IgD-negative memory B cell (primary cell): ENCODE measurements around the gene RNF207. TPM values are rescaled to one million over a fixed set of nuclear protein-coding genes. Genes with fewer than 3 reads are reported as not detected.

Experiments
- H3K27ac Mint-ChIP-seq, 3 donors: one replicate each; pipeline ENCODE4 v1.8.0; 2020 to 2022; ENCODE audit warnings: mild to moderate bottlenecking in 3 of 3, mixed read lengths in 3 of 3, moderate library complexity in 1 of 3
- H3K27me3 Mint-ChIP-seq: one replicate; pipeline ENCODE4 v1.8.0; 2021; ENCODE audit warnings: mixed read lengths
- H3K36me3 Mint-ChIP-seq: one replicate; pipeline ENCODE4 v1.8.0; 2020; ENCODE audit warnings: mild to moderate bottlenecking, mixed read lengths
- H3K4me1 Mint-ChIP-seq, 3 donors: one replicate each; pipeline ENCODE4 v1.8.0; 2020 to 2022; ENCODE audit warnings: mixed read lengths in 3 of 3, mild to moderate bottlenecking in 1 of 3
- H3K4me3 Mint-ChIP-seq, 4 donors: one replicate each; pipeline ENCODE4 v1.8.0; 2020 to 2022; ENCODE audit warnings: mild to moderate bottlenecking in 4 of 4, mixed read lengths in 4 of 4, moderate library complexity in 3 of 4
- H3K9me3 Mint-ChIP-seq, 3 donors: one replicate each; pipeline ENCODE4 v1.8.0; 2020 to 2021; ENCODE audit warnings: mixed read lengths in 3 of 3, mild to moderate bottlenecking in 1 of 3
- polyA plus RNA-seq: library from polyadenylated mRNA; unstranded; fragments of 300-500 nt; fragmentation: Illumina TruSeq; gene quantifications from one replicate; pipeline ENCODE4 v1.2.3, GENCODE V29; 2021

RNF207 gene
- polyA plus RNA-seq, 1 donor from 2014 or later: 0.23 TPM

DNA sequence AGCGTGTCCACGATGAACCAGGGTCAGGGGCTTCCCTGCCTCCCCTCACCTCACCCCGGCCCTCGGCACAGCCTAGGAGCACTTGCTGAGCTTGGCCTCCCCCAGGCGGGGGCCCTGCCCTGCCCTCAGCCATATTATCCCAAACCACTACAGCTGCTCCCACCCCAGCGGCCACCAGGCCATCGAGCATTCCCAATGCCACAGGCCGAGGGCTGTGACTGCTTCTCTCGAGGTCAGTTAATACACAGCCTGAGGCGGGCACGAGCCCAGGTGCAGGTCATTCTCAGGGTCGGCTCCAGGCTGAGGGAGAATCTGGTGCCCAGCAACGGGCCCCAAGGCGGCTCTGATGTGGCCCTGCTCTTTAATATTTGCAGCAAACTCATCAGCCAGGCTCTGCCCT is 63.4 kb downstream of the RNF207 start:
- no peak overlapping the region for H3K4me3 Mint-ChIP-seq
- no peaks in the 10 kb centered on the region for H3K9me3 Mint-ChIP-seq
- H3K36me3 Mint-ChIP-seq: no peaks in the 10 kb centered on the region
- H3K27me3 Mint-ChIP-seq: no peaks in the 10 kb centered on the region
- H3K27ac Mint-ChIP-seq: no peak overlapping the region
- H3K4me1 Mint-ChIP-seq: no peaks in the 10 kb centered on the region

DNA sequence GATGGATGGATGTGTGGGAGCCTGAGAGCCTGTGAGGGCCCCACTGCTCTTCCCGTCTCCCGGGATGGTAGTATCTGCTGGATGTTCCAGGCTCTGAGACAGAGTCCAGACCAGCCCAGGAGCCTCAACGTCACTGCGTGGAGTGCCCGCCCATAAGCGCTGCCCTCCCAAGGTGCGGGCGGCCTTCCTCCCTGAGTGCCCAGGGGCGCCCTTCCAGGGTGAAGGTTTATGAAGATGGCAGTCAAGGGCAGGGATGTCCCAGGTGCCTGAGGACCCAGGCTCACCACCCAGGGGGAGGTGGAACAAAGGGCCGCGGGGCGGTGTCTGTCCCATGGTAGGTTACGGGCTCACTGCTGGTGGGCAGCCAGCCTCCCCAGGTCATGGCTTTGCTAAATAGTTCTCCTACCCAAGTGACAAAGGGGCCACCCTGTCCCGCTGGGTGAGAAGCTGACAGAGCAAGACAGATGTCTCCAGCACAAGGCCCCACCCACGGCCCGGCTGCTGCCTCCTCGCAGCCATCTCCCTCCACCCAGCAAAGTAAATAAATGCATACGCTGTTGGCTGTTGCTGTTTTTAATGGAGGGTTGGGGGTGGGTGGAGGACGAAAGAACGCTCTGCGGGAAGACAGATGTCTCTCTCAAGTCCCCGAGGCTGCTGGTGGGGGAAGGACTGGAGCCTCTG is 63.9 kb downstream of the RNF207 start:
- Mint-ChIP-seq H3K36me3 (no peaks in the 10 kb centered on the region), H3K4me3 (no peak overlapping the region), H3K4me1 (no peaks in the 10 kb centered on the region), H3K27ac (no peak overlapping the region), H3K9me3 (no peaks in the 10 kb centered on the region), H3K27me3 (no peaks in the 10 kb centered on the region)

DNA sequence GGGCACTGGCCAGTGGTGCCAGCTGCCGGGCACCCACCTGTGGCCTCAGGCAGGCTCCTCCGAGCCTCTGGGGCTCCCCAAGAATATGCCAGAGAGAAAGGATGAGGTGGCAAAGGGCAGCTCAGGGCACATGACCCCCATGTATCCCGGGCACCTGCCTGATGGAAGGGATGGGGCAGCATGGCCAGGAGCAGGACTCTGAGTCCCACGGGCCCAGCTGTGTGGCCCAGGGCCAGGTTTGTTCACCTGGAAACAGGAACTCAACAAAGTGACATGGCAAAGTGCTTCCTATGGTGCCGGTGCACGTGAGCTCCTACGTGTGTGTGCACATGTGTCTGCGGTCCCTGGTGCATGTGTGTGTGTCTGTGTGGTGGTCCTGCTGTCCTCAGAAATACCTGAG is 64.5 kb downstream of the RNF207 start:
- H3K36me3 Mint-ChIP-seq: no peaks in the 10 kb centered on the region

More for the DNA sequence above, 64.5 kb downstream of the RNF207 start:
- Mint-ChIP-seq H3K4me3 (no peak overlapping the region), H3K4me1 (no peaks in the 10 kb centered on the region), H3K27ac (no peak overlapping the region), H3K9me3 (no peaks in the 10 kb centered on the region), H3K27me3 (no peaks in the 10 kb centered on the region)

Other genes starting within 250 kb of the RNF207 start
- gene NPHP4, start 213.7 kb upstream of the RNF207 start, polyA plus RNA-seq: 0.71 TPM
- gene KCNAB2, start 160.2 kb upstream of the RNF207 start, polyA plus RNA-seq: 20.4 TPM
- not detected for gene CHD5, start 25.8 kb upstream of the RNF207 start, polyA plus RNA-seq
- 302 TPM for gene RPL22, start 6.5 kb upstream of the RNF207 start, polyA plus RNA-seq
- gene ICMT, start 29.8 kb downstream of the RNF207 start, polyA plus RNA-seq: 14.2 TPM
- not detected for gene HES3, start 38.1 kb downstream of the RNF207 start, polyA plus RNA-seq
- gene GPR153, start 55.0 kb downstream of the RNF207 start, polyA plus RNA-seq: 0.06 TPM
- gene ACOT7, start 187.6 kb downstream of the RNF207 start, polyA plus RNA-seq: 3.8 TPM
- gene HES2, start 213.8 kb downstream of the RNF207 start, polyA plus RNA-seq: not detected
- not detected for gene ESPN, start 218.7 kb downstream of the RNF207 start, polyA plus RNA-seq